HEK293T (cell line): ENCODE data around the gene NOL4L.
"Not testable (repeated sequence)": the region's sequence is repeated elsewhere in the genome, so short reads cannot be mapped to it uniquely, and the experiment has no call there.

Experiments used
- ARNT ChIP-seq: fragments of 450-650 bp; IDR thresholded peaks from 2 replicates; pipeline ENCODE4 v1.6.1; 2017; ENCODE audit warnings: mild to moderate bottlenecking
- BHLHE40 ChIP-seq: fragments of 450-650 bp; IDR thresholded peaks from 2 replicates; pipeline ENCODE4 v1.6.1; 2016; ENCODE audit warnings: mild to moderate bottlenecking, moderate library complexity, borderline replicate concordance
- ELF4 ChIP-seq: fragments of 450-650 bp; IDR thresholded peaks from 2 replicates; pipeline ENCODE4 v1.6.1; 2017; ENCODE audit warnings: antibody characterized with exemption
- FOXA1 ChIP-seq: fragments of 450-650 bp; IDR thresholded peaks from 2 replicates; pipeline ENCODE4 v1.6.1; 2016; ENCODE audit warnings: mild to moderate bottlenecking
- FOXK2 ChIP-seq: fragments of 450-650 bp; IDR thresholded peaks from 2 replicates; pipeline ENCODE4 v1.6.1; 2016; ENCODE audit warnings: mild to moderate bottlenecking
- HDGF ChIP-seq: fragments of 450-650 bp; IDR thresholded peaks from 2 replicates; pipeline ENCODE4 v1.6.1; 2017; ENCODE audit warnings: antibody characterized with exemption, borderline replicate concordance
- LEF1 ChIP-seq: fragments of 450-650 bp; IDR thresholded peaks from 2 replicates; pipeline ENCODE4 v1.6.1; 2017; ENCODE audit warnings: mild to moderate bottlenecking, borderline replicate concordance
- SP1 ChIP-seq: fragments of 450-650 bp; IDR thresholded peaks from 2 replicates; pipeline ENCODE4 v1.6.1; 2017
- SUZ12 ChIP-seq: fragments of 450-650 bp; IDR thresholded peaks from 2 replicates; pipeline ENCODE4 v1.6.1; 2016; ENCODE audit warnings: mild to moderate bottlenecking

DNA sequence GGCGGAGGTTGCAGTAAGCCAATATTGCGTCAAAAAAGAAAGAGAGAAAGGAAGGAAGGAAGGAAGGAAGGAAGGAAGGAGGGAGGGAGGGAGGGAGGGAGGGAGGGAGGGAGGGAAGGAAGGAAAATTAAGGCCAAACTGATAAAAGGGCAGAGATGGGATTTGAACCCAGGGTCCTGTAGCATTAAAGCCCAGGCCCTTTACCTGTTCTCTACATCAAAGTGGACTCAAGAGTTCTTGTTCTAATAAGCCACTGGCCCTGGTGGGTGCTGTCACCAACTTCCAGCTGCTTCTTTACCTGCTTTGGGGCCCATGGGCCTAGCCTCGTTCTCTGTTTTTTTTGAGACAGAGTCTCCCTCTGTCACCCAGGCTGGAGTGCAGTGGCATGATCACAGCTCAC lies 7.1 kb downstream of the NOL4L start:
- not testable (repeated sequence) for TF ChIP-seq SP1, SUZ12, FOXA1, ELF4, LEF1, BHLHE40, ARNT, HDGF, FOXK2
